H1 (cell line): ENCODE results near the gene SMAD7. TPM values are rescaled to one million over a fixed set of nuclear protein-coding genes. Genes with fewer than 3 reads are reported as not detected.

Experiments
- CHD1 ChIP-seq: IDR thresholded peaks from 2 replicates; pipeline ENCODE4 v1.6.1; 2012; ENCODE audit warnings: low read depth, low read length, improper control_type of control experiment
- CHD7 ChIP-seq: fragments of 300-600 bp; sonication (generic); IDR thresholded peaks from 2 replicates; pipeline ENCODE4 v1.7.1; 2012; ENCODE audit warnings: low read length, moderate library complexity, mild to moderate bottlenecking, inconsistent platforms; ENCODE audit not compliant: insufficient replicate concordance
- JUN ChIP-seq: IDR thresholded peaks from 2 replicates; pipeline ENCODE4 v1.6.1; 2011; ENCODE audit warnings: low read depth, mild to moderate bottlenecking, improper control_type of control experiment, low read length
- MAX ChIP-seq: IDR thresholded peaks from 2 replicates; pipeline ENCODE4 v1.6.1; 2012; ENCODE audit warnings: inconsistent platforms
- PHF8 ChIP-seq: fragments of 200-600 bp; sonication (generic); conservative IDR thresholded peaks from 2 replicates; pipeline ENCODE4 v1.7.1; 2012; ENCODE audit warnings: low read depth, mild to moderate bottlenecking, inconsistent platforms, low read length, moderate library complexity
- RBBP5 ChIP-seq: IDR thresholded peaks from 2 replicates; pipeline ENCODE4 v1.7.1; 2012; ENCODE audit warnings: low read depth, mild to moderate bottlenecking, inconsistent platforms, low read length, moderate library complexity, borderline replicate concordance
- SAP30 ChIP-seq: fragments of 300-600 bp; sonication (generic); IDR thresholded peaks from 2 replicates; pipeline ENCODE4 v1.7.1; 2012; ENCODE audit warnings: low read length, moderate library complexity, mild to moderate bottlenecking, inconsistent platforms; ENCODE audit not compliant: insufficient read depth, insufficient replicate concordance
- SIN3A ChIP-seq, 2 experiments: IDR thresholded peaks in 1 of 2; conservative IDR thresholded peaks in 1 of 2; 2 replicates each; pipeline ENCODE4 v1.6.1; 2011 to 2012; ENCODE audit warnings: low read length in 2 of 2, improper control_type of control experiment in 1 of 2, low read depth in 1 of 2, mild to moderate bottlenecking in 1 of 2
- YY1 ChIP-seq: IDR thresholded peaks from 2 replicates; pipeline ENCODE4 v1.6.1; 2011; ENCODE audit warnings: low read depth, mild to moderate bottlenecking, low read length
- polyA plus RNA-seq, 7 experiments: library from polyadenylated mRNA; depleted of rRNA in 3 of 7; stranded (reverse) in 5 of 7; unstranded in 2 of 7; fragments of >200 nt in 5 of 7; fragments of 200-250 nt in 2 of 7; gene quantifications; 1 replicate in 5 of 7; 2 replicates in 1 of 7; 4 replicates in 1 of 7; pipeline versions ENCODE4 v1.2.1 to v1.2.3, GENCODE V29; 2011 to 2013; ENCODE audit warnings: missing spikeins in 2 of 7, mixed read lengths in 2 of 7
- total RNA-seq: library from RNA; stranded (reverse); fragmentation: NEBNext Ultra II Directional; extraction: Animal tissue kit (Norgen Biotek cat#: 25700); gene quantifications from 2 replicates; pipeline ENCODE4 v1.2.1, GENCODE V29; 2021

The SMAD7 gene
- total and polyA plus RNA-seq, 2 of the 8 experiments (the other 6 are each of a cell fraction or from before 2014, with no cell fraction given): 6.5 to 15.5 TPM

- TF ChIP-seq PHF8 (no peak), RBBP5 (0 out of 2 replicates have a peak, but pooled peaks have one; percentile 55), CHD1 (no peak), JUN (no peak), YY1 (no peak), SIN3A (conservative IDR thresholded peaks at IDR 0.05 in 1 of 2, IDR thresholded peaks at IDR 0.05 in 1 of 2; ENCODE audit: low read depth in 1 of 2, low read length in 2 of 2) (no peak), CHD7 (no peak), SAP30 (no peak), MAX (peak; percentile 14; the same call in 1 of the 2 replicates)
Observed at GRCh38 chr18:48941672-48942071, 9.1 kb downstream of the SMAD7 start (continued).
